Activated CD4-positive, alpha-beta T cell treated with anti-CD3 and anti-CD28 coated beads, Interleukin-2, amount 50 U/mL, for 48 hours (primary cell): ENCODE data around the gene SLC5A1.
"Not testable (repeated sequence)": the region's sequence is repeated elsewhere in the genome, so short reads cannot be mapped to it uniquely, and the experiment has no call there.

Experiments
- DNase-seq, 2 experiments: peaks; one replicate each; pipeline ENCODE4 v3.0.0-alpha.2; 2020

SLC5A1 gene

DNA sequence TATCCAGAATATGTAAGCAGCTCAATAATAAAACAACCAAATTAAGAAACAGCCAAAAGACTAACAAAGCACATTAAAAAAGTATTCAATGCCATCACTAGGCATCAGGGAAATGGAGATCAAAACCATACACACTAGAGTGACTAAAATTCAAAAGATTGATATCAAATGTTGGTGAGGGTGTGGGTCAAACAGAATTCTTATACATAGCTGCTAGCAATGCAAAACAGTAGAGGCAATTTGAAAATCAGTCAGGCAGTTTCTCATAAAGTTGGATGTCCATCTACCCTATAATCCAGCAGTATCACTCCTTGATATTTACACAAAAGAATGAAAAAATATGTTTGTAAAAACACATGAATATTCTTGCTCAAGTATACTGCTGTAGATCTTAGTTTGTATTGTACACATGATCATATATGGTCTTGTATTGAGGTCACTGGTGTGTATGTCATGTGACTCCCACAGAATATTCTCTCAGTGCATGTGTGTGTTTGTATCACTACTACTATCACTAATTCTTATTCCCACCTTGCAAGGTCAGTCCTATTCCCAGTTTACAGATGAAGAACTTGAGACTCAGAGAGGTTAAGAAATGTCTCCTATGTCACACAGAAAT is 54.9 kb downstream of the SLC5A1 start:
- no peak for DNase-seq

GRCh38 chr22:32100711-32101110 is 57.6 kb downstream of the SLC5A1 start:
- DNase-seq, result no peak

DNA sequence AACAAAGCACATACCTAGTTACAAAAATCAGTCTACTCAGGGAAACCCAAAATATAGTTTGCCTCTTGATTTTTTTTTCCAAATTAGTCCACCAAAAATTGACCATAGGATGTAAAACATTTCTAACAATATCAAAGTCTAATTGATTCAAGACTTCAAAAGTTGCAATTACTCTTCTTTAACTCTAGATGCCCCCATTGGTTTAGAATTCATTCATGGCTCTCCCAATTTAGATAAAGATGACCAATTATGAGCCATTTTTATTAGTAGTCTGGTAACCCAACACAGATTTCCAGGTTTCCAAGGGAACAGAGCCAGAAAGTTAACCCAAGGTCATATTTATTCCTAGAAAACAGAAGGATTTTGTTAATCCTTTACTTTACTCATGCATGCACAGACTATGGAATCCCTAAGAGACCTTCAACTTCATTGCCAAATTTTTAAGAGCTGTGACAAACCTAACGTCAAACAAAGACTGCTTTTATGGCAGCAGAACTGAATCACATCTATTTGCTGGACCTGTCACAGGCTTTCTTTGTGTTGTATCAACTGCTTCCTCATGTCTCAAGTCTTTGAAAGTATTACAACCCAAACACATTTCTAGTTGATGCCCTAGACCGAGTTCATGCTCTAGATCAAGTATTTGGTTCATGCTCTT is 60.7 kb downstream of the SLC5A1 start:
- DNase-seq, result no peak

DNA sequence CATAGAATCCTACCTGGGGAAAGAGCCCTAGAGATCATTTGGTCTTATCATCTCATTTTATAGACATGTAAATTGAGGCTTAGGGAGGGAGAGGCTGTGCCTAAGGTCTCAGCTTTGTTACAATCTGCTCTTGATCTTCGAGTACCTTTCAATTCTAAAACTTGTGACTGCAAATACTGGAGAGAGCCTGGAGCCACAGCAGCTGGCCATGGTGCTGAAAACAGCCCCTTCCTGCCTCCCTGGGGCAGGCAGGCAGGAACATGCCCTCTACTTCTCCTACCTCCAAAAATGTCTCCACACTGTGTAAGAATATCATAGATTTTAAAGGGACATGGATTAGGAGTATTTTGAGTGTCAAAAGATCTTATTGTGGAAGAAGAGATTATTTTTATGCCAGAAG is 63.9 kb downstream of the SLC5A1 start:
- peak; percentile 10 to 12 for DNase-seq

- no peak for DNase-seq
These were observed 69.3 kb downstream of the SLC5A1 start for GRCh38 chr22:32112380-32112779.

DNA sequence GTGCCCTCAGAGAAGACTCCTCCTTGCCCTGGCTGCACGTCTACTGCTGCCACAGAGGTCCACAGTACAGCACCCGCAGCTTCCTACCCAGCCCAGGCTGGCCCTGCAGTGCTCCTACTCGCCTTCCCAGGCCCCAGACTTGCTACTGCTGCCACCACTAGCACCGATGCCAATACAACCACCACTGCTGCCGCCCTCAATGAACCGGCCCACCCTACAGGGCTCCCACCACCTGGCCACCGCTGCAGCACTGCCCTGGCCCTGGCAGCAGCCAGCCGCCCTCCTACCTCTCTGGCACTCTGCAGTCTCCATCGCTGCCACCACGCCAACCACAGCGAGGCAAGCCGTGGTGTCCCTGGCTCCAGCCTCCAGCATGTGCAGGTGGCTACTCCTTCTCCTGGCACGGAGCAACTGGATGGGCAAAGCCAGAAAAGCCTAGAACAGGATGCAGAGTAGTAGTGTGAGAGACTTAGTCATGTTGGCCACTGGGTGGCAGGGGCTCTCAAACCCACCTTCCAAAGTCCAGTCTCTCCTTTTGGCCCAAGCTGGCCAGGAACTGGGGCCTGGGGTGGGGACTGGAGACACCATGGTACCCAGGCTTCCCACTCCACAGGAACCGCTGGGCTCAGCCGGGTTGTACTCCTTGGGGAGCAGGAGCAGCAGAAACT is 76.6 kb downstream of the SLC5A1 start:
- no peak for DNase-seq

GRCh38 chr22:32120603-32121002 is 77.5 kb downstream of the SLC5A1 start:
- DNase-seq, result no peak

- no peak for DNase-seq
These were observed 79.8 kb downstream of the SLC5A1 start for GRCh38 chr22:32122899-32123298.

- DNase-seq, result no peak
These were observed 80.6 kb downstream of the SLC5A1 start for GRCh38 chr22:32123657-32124056.

GRCh38 chr22:32127904-32128303 is 84.8 kb downstream of the SLC5A1 start:
- no peak for DNase-seq

GRCh38 chr22:32130464-32130863 is 87.4 kb downstream of the SLC5A1 start:
- no peak for DNase-seq

GRCh38 chr22:32132126-32132525 is 89.1 kb downstream of the SLC5A1 start:
- no peak for DNase-seq

GRCh38 chr22:32132783-32133182 is 89.7 kb downstream of the SLC5A1 start:
- no peak for DNase-seq

- not testable (repeated sequence) for DNase-seq
These were observed 91.7 kb downstream of the SLC5A1 start for GRCh38 chr22:32134796-32135195.

- DNase-seq, result not testable (repeated sequence)
These were observed 92.9 kb downstream of the SLC5A1 start for GRCh38 chr22:32135958-32136357.

GRCh38 chr22:32136881-32137280 is 93.8 kb downstream of the SLC5A1 start:
- DNase-seq, result not testable (repeated sequence)

- DNase-seq, result peak; percentile 44 to 57
These were observed 94.8 kb downstream of the SLC5A1 start for GRCh38 chr22:32137731-32138324.

- not testable (repeated sequence) for DNase-seq
These were observed 95.5 kb downstream of the SLC5A1 start for GRCh38 chr22:32138576-32138975.

DNA sequence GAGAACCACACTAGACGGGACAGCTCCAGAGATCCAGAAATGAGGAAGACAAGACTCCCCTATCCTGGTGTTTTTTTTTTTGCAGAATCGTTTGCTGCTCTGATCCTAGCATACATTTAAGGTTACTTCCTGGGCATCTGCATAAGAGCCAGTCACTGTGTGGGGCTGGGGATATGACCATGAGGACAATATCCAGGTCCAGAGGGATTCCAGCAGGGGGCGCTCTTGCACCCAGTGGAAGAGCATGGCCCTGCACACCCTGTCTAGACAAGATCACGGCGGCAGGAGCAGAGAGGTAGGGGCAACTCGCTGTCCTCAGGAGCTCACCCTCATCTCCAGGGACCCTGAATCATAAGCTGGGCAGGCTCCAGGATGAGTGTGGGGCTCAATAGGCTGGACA is 97.6 kb downstream of the SLC5A1 start:
- not testable (repeated sequence) for DNase-seq

DNA sequence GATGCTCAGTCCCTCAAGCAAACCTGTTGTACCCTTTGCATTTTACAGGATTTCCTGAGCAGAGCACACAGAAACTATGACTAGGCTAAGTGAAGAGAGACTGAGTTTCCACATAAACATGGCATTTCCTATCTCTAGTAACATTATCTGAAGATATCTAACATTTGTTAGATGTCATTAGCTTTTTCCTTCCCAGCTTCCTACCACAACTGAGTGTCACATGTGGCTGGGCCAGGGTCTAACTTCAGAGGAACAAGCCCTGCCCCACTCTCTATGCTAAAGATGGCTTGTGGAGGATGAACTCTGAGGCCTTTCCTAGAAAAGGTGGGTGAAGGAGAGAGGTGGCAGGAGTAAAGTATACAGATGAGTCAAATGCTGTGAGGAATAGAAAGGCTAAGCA is 99.5 kb downstream of the SLC5A1 start:
- no peak for DNase-seq

GRCh38 chr22:32144496-32145274 is 101.6 kb downstream of the SLC5A1 start:
- no peak for DNase-seq

DNA sequence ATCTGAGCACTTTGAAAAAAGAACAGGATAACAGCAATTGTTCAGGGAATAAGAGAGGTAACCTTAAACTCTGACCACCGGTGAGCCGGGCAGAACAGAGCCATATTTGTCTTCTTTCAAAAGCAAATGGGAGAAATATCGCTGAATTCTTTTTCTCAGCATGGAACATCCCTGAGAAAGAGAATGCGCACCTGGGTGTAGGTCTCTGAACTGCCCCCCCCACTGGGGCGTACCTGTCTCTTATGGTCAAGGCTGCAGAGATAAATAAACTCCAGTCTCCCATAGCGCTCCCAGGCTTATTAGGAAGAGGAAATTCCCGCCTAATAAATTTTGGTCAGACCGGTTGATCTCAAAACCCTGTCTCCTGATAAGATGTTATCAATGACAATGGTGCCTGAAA is 104.1 kb downstream of the SLC5A1 start:
- not testable (repeated sequence) for DNase-seq

GRCh38 chr22:32148372-32148771 is 105.3 kb downstream of the SLC5A1 start:
- not testable (repeated sequence) for DNase-seq
